Activated gamma-delta T cell treated with anti-CD3 and anti-CD28 coated beads, Interleukin-2, amount 50 U/mL, for 16 hours (primary cell): ENCODE data around the gene CCDC102B.
"Not testable (repeated sequence)": the region's sequence is repeated elsewhere in the genome, so short reads cannot be mapped to it uniquely, and the experiment has no call there.

Source experiments
- DNase-seq: peaks from one replicate; pipeline ENCODE4 v3.0.0-alpha.2; 2020; ENCODE audit warnings: low read depth

Gene CCDC102B

GRCh38 chr18:68915061-68915460 lies 117.2 kb downstream of the CCDC102B start:
- no peak for DNase-seq

DNA sequence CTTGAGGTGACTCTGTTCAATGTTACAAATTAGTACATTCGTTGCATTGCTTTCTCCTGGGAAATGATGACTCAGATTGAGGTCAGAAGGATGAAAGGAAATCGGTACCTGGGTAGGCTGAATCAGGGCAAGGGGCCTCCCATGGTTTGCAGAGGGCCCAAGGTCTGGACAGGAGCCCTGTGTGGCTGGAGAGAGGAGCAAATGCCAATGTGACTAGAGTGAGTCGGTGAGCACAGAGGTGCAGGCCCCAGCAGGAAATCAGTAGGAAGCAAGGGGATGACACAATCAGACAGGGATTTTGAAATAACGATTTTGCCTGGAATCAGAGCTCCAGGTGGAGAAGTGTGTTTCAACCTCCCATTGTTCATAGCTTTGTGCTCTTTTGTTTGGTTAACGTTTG lies 118.9 kb downstream of the CCDC102B start:
- no peak for DNase-seq

DNA sequence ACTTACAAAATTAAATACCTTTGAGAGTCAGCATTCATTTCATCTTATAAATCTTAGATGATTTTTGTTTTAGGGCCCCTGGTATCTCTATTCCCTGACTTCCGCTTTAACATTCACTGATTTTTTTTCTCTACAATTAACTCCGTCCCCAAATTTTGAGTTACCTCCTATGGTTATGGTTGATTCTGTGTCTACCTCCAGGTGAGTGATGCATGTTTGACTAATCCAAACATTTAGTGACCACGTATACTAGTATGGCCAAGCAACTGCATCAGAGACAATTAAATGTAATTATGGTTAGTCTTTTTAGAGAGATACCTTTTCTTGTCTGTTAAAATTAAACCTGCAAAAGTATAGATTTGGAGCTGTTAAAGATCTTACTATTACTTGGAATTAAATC lies 120.3 kb downstream of the CCDC102B start:
- no peak for DNase-seq

DNA sequence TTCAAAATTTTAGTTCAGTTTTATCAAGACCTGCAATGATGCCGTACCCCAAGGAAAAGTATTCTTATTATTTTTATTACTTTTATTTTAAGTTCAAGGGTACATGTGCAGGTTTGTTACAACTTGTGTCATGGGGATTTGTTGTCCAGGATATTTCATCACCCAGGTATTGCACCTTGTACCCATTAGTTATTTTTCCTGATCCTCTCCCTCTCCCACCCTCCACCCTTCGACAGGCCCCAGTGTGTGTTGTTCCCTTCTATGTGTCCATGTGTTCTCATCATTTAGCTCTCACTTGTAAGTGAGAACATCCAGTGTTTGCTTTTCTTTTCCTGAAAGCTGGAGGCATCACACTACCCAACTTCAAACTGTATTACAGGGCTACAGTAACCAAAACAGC lies 122.0 kb downstream of the CCDC102B start:
- no peak for DNase-seq

DNA sequence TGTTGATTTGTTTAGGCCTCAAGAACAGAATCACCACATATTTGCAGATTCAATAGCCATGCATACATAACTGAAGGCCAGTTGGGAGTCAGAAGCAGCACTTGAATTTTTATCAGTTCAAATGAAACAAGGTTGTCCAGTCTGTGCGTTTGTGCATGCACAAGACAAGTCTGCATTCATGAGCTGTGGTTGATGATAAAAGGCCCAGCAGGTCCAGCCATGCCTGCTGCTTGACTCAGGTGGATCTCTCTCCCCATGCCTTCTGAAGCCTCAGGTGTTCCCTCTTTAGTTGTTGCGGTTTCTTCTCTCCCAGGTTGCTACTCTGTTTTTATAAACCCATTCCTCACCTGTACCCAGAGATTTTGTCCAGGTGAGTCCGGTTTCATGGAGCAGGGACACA lies 124.5 kb downstream of the CCDC102B start:
- DNase-seq: no peak

DNA sequence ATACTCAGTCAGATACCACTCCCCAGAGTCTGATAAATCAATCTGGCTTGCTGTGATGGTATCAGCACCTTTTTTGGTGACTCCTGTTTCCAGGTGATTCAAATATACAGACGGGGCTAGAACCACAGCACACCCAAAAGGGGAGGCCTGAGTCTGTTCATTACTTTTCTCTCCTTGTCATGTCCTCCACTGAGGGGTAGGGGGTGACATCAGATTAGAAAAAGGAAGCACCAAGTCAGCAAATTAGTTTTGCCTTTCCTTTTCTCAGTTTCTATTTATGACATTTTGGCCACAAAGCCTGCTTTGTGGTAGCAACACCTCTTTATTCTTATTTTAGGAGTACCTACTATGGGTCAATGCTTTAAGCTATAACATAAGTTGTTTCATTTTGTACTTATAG lies 127.4 kb downstream of the CCDC102B start:
- no peak for DNase-seq

DNA sequence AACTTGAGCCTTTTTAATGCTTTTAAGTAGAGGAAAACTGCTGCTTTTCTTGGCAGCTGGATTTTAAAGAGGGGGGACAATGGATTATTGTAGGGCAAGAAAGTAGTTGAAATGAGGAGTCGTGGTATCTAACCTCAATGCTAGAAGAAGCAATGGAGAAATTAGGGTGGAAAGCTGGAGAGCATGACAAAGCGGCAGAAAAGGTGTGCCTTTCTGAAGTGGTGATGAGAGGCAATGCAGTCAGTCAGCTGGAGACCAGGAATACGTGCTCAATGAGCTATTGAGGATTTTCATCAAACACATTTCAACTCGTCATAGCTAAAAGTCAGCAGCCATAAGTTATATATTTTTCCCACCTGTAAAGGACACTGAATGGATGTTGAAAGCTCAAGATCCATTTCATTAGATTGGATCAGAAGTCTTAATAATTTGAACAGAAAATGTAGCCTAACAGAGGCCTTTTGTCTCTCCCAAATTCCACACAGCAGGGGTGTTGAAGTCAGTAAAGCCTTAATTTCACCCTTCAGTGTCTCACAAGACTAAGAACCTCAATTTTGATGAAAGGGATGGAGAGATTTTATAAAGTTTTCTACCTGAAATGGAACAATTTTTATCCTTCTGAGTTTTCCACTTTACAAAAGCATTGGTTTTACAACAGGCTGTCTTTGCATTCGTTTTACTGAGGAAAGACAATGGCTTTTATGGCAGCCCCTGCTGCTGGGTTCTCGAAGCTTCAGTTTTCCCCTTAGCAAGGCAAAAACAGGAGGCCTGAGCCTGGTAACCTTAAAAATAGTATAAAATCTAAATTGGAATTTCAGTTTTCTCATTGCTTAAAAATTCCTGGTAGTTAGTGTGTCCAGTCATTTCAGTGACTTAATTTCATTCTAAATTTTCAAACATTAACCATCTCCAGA lies 131.1 kb downstream of the CCDC102B start:
- no peak for DNase-seq

DNA sequence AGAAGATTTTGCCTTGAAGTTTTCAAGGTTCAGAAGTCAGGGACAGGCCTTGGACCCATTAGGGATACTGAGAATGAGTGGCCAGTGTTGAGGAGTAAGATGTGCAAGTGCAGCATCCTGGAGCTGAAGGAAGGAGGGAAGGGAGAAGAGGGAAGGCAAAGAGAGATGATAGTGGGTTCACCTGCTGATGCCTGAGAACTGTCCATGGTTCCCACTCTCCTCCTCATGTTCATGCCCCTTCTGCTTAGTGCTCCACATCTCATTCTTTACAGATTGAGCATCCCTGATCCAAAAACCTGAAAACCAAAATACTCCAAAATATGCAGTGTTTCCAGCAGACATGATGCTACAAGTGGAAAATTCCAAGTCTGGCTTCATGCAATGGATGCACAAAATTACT lies 137.8 kb downstream of the CCDC102B start:
- DNase-seq: no peak

- DNase-seq: no peak
These were observed 139.2 kb downstream of the CCDC102B start for GRCh38 chr18:68937029-68937599.

- no peak for DNase-seq
These were observed 142.2 kb downstream of the CCDC102B start for GRCh38 chr18:68940039-68940438.

- DNase-seq: no peak
These were observed 142.9 kb downstream of the CCDC102B start for GRCh38 chr18:68940754-68941153.

DNA sequence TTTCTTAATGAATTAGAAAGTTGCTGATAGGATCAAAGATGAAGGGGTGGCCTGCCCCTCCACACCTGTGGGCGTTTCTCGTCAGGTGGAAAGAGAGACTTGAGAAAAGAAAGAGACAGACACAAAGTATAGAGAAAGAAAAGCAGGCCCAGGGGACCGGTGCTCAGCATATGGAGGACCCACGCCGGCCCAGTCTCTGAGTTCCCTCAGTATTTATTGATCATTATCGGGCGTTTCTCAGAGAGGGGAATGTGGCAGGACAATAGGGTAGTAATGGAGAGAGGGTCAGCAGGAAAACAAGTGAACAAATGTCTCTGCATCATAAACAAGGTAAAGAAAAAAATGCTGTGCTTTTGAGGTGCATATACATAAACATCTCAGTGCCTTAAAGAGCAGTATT lies 144.3 kb downstream of the CCDC102B start:
- no peak for DNase-seq

- DNase-seq: not testable (repeated sequence)
These were observed 146.0 kb downstream of the CCDC102B start for GRCh38 chr18:68943861-68944260.

DNA sequence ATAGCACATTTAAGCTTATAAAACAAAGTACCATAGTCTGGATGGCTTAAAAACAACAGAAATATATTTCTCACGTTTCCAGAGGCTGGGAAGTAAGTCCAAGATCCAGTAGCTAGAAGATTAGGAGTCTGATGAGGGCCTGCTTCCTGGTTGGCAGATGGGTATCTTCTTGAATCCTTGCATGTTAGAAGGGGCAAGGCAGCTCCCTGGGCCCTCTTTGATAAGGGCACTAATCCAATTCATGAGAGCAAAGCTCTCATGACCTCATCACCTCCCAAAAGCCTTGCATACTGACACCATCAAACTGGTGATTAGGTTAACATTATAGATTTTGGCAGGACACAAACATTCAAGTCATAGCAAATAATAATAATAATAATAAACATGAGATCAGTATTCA lies 146.4 kb downstream of the CCDC102B start:
- no peak for DNase-seq

- no peak for DNase-seq
These were observed 146.9 kb downstream of the CCDC102B start for GRCh38 chr18:68944826-68945225.

- no peak for DNase-seq
These were observed 150.7 kb downstream of the CCDC102B start for GRCh38 chr18:68948622-68949021.

DNA sequence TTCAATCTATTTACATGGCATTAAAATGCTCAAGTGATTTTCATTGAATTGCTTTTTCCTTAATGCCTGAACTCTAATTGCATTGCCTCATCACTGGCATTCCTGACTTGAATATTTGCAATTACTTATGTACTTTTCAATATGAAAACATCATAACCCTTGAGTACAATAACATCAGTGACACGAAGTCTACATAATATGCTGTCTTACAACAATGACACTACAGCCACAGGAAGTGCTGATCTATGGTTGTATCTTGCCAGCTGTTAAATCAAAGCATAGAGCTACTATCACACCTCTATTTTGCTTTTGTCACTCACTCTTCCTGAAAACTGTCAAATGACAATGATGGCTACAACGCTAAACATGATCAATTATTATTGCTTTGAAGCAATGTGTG lies 156.9 kb downstream of the CCDC102B start:
- no peak for DNase-seq

DNA sequence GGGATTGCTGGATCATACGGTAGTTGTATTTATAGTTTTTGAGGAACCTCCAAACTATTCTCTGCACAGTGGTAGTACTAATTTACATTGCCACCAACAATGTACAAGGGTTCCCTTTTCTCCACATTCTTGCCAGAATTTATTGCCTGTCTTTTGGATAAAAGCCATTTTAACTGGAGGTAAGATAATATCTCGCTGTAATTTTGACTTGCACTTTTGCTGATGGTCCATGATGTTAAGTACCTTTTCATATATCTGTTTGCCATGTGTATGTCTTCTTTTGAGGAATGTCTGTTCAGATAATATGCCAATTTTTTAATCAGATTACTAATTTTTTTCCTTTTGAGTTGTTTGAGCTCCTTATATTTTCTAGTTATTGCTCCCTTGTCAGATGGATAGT lies 158.8 kb downstream of the CCDC102B start:
- DNase-seq: no peak

- no peak for DNase-seq
These were observed 162.5 kb downstream of the CCDC102B start for GRCh38 chr18:68960355-68960754.

DNA sequence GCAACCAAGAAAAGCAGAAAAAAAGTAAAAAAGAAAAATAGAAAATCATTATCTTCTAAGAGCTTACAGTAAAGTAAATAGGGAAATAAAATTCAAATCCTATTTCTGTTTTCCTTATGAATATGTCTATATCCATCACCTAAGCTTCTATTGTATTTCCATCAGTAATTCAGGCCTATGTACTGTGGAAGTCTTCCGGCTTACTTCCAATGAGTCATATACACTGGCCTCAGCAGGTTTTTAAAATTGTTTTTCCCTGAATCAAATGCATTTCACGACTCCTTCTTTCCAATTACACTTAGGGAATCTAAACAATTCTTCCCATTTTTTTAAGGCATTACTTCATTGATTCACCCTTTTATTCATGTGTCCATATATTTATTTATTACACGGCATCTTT lies 164.7 kb downstream of the CCDC102B start:
- DNase-seq: no peak

DNA sequence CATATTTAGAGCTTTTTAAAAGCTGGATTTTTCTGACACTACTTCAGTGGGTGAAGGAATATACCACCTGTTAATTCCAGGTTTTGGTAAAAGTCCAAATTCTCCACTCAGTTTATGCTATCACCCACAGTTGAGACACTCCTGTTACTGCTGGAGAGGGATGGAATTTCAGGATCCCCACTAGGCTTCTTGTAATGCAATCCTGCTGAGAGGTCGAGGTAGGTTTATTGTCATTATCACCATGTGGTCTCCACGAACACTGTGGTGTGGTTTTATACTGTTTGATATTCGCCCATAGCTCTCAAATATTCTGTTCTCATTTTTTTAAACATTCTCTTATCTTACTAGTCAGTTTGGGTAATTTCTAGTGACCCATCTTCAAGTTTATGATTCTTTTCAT lies 167.9 kb downstream of the CCDC102B start:
- DNase-seq: no peak

DNA sequence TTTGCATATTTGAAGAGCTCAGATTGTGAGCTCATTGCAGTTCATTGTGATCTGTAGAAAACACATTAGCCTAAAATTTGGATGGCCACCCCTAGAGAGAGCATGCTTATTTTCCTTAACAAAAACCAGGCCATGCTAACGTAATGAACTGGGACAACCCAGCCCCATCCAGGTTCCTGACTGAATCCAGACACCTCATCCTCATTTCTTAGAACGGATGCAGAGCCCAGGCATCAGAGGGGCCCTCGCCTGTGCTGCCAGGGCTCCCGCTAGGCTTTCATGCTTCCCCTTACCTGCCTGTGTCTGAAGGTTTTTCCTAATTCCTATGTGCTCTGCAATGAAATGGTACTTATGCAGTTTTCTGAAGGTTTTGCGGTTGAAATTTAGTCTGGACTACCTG lies 171.1 kb downstream of the CCDC102B start:
- DNase-seq: no peak

- no peak for DNase-seq
These were observed 174.3 kb downstream of the CCDC102B start for GRCh38 chr18:68972176-68972575.

DNA sequence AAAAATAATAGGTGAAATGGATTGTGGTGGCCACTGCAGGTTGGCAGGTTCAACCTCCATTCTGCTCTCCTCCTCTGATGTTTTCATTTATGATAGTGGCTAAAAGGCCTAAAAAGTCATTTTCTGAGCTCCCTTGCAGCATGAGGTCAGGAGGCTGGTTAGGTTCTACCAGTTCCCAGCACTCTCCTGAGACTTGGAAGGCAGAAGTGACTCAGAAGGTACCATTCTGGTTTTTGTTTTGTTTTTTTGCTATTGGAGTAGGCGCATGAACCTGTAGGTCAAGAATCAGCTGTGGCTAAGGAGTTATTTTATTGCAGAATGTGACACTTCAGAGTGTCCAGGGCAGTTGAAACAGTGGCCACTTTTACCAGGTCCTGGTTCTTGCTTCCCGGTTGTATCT lies 181.9 kb downstream of the CCDC102B start:
- no peak for DNase-seq
